COR-L47 (cell line): ENCODE data around the gene SYNGR4.
A peak's percentile ranks its signal among the peaks of the same experiment; 100 is the strongest.
"Not testable (repeated sequence)": the region's sequence is repeated elsewhere in the genome, so short reads cannot be mapped to it uniquely, and the experiment has no call there.

Source experiments
- DNase-seq: peaks from one replicate; lab custom pipeline; 2025; lab: John Stamatoyannopoulos, UW

The SYNGR4 gene

DNA sequence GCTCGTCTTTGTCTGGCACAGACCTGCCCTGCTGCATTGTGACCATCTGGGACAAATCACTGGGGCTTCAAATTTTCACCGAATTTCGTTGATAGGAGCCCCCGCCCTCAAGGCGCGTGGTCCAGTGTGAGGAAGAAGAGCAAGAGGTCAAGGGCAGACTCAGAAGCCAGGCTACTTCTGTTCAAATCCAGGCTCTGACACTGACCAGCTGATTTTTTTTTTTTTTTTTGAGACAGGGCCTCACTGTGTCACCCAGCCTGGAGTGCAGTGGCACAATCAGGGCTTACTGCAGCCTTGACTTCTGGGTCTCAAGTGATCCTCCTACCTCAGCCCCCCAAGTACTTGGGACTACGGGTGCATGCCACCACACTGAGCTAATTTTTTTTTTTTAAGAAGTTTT is 7.2 kb downstream of the SYNGR4 start:
- no peak for DNase-seq

DNA sequence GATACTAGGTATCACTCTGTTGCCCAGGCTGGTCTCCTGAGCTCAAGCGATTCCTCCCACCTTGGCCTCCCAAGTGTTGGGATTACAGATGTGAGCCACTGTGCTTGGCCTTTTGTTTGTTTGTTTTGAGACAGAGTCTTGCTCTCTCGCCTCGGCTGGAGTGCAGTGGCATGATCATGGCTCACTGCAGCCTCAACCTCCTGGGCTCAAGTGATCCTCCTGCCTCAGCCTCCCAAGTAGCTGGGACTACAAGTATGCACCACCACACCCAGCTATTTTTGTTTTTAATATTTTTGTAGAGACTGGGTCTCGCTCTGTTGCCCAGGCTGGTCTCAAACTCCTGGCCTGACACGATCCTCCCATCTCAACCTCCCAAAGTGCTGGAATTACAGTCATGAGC is 7.6 kb downstream of the SYNGR4 start:
- DNase-seq, result not testable (repeated sequence)

DNA sequence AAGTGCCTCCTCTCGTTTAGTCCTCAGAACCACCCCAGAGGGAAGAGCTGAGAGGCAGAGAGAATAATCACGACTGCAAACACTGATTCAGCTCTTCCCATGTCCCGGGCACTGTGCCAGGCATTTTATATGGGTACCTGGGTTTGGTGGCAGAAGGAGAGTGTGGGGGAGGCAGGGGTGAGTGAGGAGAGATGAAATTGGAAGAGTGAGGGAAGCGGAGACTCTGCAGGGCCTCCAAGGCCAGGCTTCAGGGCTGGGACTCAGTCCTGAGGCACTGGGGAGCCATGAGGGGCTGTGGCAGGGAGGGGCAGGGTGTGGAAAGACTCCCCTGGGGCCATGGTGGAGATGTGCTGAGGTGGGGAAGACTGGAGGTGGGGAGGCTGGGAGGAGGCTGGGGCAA is 8.7 kb downstream of the SYNGR4 start:
- DNase-seq, result peak; percentile 77

DNA sequence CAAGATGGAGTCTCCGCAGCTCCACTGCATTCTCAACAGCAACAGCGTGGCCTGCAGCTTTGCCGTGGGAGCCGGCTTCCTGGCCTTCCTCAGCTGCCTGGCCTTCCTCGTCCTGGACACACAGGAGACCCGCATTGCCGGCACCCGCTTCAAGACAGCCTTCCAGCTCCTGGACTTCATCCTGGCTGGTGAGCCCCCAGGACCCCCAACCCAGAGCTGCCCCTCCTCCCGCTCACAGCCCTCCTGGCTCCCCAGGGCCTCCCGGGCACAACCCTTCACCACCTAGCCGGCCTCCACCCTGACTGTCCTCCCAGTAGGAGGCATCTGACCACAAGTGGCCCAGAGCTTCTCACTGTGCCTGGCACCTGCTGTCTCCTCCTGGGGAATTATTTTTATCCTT is 9.4 kb downstream of the SYNGR4 start:
- no peak for DNase-seq

DNA sequence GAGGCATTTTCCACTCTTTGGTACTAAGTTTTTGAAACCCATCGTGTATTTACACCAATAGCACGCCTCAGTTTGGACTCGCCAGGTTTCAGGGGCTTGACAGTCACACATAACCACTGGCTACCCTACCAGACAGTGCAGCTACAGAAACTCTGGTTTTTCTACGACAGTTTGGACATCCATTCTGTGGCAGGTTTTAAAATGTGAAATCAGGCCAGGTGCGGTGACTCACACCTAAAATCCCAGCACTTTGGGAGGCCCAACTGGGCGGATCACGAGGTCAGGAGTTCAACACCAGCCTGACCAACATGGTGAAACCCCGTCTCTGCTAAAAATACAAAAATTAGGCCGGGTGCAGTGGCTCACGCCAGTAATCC is 14.0 kb downstream of the SYNGR4 start:
- DNase-seq, result no peak

DNA sequence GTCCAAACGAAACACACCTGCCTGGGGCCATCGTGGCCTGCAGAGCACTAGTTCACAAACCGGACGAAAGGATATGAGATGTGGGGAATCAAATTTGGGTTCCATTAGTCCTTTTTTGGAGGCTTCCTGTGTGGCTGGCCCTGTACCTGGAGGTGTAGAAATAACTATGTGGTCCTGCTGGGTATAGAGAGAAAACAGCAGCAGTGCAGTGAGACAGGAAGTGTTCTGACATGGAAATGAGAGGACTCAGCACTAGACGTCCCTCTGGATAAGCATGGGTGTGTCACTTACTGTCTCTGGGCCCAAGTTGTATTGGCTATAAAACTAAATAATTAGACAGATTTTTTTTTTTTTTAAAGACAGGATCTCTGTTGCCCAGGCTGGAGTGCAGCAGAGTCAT is 14.9 kb downstream of the SYNGR4 start:
- no peak for DNase-seq

DNA sequence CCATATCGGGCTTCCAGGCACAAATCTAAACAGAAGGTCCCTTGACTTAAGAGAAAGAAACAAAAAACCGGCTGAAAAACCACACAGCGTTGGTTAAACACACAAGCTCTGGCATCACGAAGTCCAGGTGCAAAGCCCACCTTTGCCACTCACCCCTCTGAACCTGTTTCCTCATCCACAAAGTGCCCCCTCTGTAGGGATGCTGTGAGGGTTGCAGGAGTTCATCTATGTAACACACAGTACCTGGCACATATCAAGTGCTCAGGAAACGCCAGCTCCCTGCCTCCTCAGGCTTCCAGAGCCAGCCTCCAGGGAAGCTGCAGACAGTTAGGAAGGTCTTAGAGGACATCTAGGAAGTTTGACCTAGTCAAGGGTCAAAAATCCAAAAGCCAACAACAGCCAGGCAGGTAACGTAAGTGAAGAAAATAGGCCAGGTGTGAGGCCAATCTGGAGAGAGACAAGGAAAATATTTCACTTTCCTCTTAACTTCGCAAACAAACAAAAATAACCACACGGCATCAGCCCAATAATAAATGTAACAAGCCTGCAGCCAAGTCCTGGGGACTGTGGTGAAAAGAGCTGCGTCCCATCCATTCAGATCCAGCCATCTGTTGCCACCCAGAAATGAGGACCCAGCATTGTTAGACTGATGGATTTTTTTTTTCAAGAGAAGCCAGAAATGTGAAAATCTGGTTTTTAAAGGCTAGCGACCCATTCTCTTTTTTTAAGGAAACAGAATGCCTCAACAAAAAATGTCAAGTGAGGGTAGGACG is 17.2 kb downstream of the SYNGR4 start:
- DNase-seq, result no peak

DNA sequence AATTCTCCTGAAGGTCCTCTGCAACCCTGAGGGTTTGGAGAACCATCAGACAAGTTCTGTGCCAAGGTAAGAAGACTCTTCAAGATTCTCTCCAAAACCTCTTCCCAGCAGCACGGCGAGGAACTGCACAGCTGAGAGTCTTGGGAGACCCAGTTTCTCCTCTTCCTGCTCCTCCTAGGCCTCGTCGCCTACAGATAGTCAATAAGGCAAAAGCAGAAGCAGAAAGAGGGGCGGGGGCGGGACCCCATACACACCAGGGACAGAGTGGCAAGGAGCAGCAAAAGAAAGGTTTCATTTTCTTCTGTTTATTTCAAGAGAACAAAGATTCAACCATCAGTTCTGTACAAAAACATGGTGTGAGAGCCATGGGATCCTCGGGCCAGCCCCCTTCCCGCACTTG is 18.1 kb downstream of the SYNGR4 start:
- no peak for DNase-seq

DNA sequence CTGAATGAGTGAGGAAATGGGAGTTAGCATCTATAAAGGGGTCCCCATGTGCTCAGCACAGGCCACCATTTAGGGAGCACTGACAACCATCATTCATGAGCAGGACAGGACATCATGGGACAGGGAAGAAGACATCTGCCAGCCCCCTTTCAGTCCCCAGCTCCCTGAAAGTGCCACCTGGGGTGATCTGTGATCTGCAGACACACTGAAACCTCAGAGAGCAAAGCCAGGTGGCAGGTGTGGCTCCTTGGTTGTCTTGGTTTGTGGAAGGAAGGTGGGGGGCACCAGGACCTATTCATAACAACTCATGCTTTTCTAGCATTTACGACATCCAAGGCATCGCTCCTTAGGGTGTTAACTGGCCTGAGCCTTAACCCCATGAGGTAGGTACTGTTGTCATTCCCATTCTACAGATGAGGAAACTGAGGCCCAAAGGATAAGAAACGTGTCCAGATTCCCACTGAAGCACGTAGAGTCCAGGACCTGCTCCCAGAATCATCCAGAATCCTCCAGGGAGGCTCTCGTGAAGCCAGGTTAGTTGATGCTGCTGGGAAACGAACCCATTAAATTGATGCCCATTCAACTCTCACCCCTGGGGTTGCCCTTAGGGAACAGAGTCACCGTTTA is 21.4 kb downstream of the SYNGR4 start:
- DNase-seq, result no peak

DNA sequence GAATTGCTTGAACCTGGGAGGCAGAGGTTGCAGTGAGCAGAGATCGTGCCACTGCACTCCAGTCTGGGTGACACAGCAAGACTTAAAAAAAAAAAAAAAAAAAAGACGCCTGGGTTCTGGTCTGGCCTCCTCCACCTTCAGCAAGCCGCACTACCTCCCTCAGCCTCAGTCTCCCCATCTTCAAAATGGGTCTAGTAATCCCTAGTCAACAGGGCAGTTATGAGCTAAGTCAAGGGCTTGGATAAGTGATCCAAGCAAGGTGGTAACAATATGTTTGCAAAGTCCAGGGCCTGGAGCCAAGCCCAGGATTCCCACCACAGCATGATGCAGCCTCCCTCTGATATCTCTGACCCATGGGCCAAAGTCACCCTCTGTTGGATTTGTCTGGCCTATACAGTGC is 22.8 kb downstream of the SYNGR4 start:
- no peak for DNase-seq

DNA sequence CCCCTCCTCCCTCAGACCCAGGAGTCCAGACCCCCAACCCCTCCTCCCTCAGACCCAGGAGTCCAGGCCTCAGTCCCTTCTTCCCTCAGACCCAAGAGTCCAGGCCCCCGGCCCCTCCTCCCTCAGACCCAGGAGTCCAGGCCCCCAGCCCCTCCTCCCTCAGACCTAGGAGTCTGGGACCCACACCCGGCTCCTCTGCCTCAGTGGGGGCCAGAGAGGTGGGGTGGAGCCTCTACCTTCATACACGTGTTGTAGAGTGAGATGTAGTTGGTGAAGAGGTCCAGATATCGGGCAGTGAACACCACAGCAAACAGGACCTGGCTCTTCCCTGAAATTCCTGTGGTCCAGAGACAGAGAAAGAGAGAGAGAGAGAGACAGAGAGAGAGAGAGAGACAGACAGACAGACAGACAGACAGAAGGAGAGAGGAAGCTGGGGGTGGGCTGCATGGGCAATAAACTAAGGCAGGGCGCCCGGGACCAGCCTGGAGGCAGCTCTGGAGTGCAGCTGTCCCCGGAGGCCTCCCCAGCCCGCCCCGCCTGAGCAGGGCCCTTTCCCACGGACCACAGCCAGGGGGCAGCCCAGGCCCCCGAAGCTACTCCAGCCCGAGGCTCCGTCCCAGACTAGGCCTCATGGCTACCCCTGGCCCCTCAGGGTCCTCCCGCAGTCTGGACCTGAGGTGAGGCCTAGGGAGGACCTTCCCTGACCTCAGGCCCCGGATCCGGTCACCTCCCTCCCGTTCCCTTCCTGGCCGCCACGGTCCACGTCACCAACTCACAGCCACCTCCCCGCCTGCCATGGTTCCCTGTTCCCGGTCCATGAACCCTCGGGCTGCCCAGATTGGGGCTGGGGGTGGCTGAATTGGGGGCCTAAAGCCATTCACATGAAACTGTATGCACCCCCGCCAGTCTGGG is 26.3 kb downstream of the SYNGR4 start:
- peak; percentile 35 for DNase-seq

DNA sequence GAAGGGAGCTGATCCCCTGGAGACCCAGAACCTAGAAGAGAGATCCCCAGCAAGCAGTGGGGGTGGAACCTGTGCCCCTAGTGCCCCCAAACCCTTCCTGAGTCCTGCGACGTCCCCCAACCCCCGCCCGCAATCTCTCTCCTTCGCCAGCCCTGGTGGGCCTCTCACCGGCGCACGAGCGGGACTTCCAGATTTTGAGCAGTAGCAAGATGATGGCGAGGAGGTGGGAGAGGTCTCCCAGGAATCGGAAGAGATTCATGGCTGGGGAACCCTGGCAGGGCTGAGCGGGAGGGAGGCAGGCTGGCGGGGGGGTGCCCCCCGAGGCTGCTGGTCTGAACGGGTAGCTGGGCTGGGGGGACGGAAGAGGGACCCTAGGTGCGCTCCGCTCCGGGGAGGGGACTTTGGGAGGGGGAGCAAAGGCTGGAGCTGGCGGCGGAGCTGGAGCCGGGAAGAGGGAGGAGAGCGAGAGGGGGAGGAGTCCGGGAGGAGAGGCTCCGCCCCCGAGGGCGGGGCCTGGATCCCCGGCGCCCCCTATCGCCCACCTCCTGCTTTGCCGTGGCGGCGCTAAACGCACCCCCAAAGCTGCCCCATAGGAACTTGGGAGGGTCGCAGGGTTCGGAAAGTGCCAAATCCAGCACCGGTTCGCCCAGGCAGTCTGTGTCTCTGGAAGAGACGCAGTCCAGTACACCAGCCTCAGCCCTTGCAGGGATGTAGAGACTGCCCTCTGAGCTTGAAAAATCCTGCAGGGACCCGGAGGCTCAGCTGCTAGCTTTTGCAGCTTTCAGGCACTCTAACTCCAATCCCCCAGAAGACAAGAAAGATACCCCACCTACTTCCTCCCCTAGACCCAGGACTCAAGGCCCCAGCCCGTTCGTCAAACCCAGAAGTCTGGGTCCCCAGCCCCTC is 27.2 kb downstream of the SYNGR4 start, which contains the start of gene KDELR1:
KDELR1 (minus strand) TSS at position 452 of the 906 bp plus-strand sequence; CDS start at position 259, 193 bp downstream.
- DNase-seq, result peak; percentile 52

DNA sequence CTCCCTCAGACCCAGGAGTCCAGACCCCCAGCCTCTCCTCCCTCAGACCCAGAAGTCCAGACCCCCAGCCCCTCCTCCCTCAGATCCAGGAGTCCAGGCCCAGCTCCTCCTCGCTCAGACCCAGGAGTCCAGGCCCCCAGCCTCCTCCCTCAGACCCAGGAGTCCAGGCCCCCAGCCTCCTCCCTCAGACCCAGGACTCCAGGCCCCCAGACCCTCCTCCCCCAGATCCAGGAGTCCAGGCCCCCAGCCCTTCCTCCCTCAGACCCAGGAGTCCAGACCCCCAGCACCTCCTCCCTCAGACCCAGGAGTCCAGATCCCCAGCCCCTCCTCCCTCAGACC is 27.8 kb downstream of the SYNGR4 start:
- DNase-seq, result not testable (repeated sequence)

DNA sequence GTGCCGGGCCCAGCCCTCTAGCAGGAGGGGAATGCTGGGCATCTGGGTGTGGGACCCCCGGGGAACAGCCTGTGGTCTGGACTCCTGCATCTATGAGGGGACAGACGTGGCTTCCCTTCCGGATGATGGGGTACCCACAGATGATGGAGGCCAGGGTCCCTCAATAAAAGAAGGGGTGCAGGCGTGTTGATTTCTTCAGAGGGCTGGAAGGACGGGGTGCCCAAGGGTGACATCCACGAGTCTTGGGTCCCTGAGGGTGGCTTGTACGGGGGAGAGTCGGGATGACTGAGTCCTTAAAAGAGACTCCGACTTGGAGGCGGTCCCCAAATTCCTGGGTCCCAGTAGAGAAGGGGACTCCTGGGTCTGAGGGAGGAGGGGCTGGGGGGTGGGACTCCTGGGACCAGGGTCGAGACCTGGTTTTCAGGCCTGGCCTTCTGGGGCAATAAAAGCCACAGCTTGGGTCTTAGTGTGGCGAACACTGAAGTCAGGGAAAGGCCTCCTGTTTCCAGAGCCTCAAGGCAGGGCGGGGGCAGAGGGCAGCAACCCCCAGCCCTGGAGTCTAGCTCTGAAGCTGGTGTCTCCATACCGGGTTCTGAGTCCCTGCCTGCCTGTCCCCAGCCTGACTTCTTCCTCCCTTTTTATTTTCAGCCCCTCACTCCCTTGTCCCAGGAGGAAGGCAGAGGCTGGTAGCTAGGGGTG is 28.8 kb downstream of the SYNGR4 start:
- no peak for DNase-seq

DNA sequence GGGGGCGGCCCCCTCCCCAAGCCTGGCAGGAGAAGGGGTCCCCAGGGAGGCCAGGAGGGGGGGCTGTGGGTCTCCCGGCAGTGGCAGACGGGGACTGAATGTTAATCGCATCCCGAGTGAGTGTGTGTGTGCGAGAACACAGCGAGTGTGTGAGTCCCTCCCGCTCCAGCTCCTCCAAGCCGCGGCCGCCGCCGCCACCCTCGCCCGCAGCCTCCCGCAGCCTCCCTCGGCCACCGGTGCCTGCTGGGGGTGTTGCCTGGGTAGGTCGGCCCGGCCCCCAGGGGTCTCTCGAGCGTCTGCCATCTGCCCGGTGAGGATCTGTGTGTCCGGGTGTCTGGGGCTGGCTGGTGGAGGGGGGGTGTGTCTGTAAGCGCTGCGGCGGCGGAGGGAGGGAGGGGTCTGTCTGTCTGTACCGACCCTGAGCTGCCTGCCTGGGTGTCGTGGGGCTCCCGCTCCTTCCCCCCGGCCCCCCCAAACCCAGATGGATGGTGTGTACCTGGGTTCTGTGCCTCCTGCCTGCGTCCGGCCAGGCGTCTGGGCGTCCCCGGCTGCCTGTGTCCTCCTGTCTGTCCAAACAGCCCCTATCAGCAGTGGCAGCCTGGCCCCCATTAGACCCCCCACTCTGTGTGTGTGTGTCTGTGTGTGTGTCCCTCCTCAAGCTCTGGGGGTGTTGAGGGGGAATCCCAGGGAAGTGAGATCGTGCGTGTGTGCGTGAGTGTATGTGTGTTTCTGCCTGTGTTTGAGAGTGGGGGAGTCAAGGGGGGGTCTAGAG is 29.6 kb downstream of the SYNGR4 start, which contains the start of gene GRIN2D:
GRIN2D (plus strand) TSS at position 110 of the 772 bp plus-strand sequence. CDS start 4,725 bp downstream, outside the sequence.
- DNase-seq, result peak; percentile 18

DNA sequence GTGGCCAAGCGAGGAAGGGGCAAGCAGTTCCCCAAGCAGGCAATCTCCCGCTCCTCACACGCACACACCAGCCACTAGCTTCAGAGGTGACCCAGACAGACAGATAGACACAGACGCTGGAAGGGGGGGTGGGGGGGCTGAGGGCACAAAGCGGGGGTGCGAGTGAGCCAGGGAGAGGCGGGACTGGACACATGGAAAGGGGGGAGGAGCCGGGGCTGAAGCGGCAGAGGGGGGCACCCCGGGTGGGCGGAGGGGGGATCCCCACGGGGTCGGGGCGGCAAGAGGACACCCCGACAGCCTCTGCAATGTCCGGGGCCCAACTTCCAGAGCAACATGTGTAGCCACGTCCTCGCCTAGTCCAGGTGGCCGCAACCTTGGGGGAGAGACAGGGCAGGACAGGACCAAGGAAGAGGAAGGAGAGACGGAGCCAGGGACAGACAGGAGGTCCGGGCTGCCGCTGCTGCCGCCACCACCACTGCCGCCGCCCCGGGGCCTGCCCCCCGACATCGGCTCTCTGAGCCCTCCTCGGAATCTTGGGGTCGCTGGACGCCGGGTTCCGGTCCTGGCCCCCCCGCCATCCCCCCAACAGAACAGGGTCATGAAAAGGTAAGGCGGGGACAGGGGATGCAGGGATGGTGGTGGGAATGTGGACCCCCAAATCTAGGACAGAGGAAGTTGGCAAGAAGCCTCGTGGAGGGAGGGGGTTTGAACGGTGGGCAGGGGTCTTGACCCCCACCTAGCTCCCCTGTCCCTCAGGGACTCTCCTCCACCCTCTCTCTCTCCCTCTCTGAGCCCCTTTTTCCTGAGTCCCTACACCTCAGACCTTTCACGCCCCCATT is 30.4 kb downstream of the SYNGR4 start:
- DNase-seq, result no peak

DNA sequence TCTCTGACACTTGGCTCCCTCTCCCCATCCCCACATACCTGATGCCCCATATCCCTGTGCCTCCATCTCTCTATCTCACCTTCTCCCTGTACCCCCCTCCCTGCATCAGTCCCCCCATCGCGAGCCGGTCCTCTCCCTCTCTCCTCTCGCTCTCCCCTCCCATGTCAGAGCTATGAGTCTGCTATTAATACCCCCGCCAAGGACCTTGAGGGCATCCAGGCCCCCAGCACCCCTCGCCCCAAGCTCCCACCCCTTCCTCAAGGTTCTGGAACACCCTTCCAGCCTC is 30.9 kb downstream of the SYNGR4 start:
- no peak for DNase-seq

DNA sequence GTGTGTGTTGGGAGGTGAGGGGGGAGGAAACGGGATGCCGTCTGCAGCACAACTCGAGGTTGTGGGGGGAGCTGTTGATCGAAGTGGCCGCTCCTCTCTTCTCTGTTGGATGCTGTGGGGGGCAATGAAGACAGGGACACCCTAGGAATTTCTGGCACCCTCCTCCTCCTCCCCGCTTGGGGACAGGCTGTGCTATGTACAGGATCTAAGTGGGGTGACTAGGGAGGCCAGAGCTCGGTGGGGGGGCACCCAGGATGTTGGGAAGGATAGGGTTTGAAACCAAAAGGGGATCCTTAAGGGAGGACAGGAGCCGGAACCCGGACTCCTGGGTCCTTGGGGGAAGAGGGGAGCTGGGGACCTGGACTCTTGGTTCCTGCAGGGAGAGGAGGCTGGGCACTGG is 31.3 kb downstream of the SYNGR4 start:
- DNase-seq, result no peak

DNA sequence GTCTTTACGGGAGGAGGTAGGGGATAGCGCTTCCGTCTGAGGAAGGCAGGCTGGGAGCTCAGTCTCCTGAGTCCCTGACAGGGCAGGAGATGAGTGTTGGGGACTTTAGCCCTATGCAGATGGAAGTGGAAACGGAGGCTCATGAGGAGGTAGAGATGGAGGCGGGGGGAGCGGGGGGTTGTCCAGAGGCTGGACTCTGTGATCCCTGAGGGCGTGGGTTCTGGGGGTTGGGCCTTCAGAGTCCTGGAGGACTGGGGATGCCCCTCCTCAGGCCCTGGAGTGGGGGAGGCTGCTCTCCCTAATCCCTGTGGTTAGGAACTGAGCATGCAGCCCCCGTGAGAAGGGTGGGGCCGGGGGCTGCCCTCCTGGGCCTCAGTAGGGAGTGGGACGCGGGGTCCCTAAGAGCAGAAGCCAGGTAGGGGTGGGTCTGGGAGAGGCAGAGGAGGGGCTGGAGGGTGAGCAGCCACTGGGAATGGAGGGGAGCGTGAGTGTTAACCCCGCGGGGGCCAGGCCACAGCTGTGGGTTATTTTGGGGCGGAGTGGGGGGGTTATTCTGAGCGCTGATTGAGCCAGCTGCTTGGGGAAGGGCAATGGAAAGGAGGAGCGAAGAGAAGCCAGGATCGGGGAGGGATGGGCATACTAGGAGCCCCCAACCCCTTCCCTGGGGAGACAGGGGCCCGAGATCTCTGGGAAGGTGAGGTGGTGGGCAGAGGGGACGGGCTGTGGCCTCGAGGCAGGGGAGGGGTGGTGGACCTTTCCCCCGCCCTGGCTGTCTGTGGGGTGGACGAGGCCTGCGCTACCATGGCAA is 32.1 kb downstream of the SYNGR4 start:
- DNase-seq, result no peak
